GM18526 (cell line): Measurements from ENCODE around the gene PPP3CA.

ENCODE experiments used
- POLR2A ChIP-seq: IDR thresholded peaks from 3 replicates; pipeline ENCODE4 v1.6.1; 2011; ENCODE audit not compliant: insufficient read length; ENCODE audit errors: extremely low read depth

Gene PPP3CA

DNA sequence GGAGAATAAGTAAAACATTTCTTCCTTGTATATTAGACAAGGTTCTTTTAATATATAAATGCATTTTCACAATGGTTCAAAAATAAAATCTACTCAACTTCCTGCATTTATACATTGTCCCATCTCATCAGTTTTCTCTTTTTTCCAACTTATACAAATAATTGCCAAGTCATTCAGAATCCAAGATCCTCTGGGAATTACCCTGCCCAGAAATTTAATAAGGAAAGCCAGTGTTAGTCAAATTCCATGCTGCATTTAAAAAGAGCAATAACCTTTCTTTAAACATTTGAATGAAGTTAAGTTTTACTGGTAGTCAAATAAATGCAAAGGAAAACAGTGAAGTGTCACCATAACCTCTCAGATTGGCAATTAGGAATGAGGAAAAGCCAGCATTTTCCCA lies 357.9 kb downstream of the PPP3CA start:
- no peak for TF ChIP-seq POLR2A

DNA sequence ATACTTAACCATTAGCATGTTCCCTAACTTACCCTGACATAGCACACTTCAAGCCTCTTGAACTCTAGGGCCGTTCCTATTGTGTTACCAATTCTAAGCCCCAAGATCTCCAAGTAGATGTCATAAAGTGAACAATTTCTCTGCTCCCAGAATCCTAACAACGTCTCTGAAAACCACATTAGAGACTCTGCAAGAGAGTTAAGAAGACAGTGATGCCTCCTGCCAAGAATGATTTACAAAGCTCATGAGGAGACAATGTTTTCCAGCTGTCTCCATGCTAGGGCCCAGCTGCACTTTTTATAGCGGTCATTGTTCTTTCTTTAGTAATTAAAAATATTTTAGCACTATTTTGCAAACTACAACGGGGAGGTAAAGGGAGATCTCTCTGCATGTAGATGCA lies 358.4 kb downstream of the PPP3CA start:
- no peak for TF ChIP-seq POLR2A

DNA sequence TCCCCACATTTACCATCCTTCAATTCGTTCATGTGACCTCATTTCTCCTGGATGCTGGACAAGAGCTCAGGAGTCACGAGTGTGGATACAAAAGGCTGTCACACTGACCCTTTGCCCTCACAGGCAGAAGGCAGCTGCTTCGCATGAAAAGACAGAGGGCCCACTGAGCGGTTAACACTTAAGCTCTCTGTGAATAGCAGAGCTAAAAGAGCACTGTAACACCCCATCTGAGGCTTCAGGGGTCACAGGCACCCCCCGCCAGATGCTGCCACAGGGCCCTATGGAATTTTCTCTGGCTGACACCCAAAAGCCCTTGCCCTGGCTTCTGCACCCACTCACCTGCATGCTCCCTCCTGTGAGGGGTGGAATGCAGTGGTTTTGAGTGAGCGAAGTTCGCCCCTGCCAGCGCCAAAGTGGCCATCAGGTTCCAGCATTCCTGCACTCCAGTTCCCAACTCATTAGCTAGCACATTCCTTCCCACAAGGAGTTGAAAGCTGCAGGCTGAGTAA lies 360.9 kb downstream of the PPP3CA start:
- TF ChIP-seq POLR2A: no peak

DNA sequence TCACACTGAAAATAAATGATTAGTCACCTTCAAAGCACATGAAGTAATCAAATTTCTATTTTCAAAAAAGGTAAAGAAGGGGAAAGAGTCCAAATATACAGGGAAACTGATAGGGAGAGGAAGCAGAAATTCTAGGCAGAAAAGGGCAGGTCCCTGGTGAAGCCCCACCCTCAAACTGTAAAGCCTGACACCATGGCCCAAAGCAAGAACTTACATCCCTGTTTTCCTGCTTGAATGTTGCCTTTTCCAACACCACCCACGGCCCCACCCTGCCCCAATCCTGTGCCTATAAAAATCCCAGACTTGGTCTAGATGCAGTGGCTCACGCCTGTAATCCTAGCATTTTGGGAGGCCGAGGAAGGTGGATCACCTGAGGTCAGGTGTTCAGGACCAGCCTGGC lies 361.8 kb downstream of the PPP3CA start:
- TF ChIP-seq POLR2A: no peak

DNA sequence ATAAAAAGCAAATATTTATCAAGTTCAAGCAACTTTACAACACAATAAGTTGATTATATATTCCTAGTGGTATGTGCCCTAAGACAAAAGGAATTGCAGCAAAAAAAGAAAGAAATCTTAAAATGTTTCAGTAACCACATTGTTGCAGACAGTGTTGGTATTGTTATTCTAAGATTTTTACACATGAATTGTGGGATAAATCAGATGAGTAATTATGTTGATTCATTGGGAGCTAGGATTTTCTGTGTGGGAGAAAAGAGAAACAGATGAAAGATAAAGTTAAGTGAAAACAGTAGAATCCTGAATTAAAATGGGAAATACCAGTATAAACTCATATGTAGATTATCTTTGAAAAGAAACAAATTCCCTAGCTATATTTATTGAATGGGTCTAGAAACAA lies 362.4 kb downstream of the PPP3CA start:
- TF ChIP-seq POLR2A: no peak

DNA sequence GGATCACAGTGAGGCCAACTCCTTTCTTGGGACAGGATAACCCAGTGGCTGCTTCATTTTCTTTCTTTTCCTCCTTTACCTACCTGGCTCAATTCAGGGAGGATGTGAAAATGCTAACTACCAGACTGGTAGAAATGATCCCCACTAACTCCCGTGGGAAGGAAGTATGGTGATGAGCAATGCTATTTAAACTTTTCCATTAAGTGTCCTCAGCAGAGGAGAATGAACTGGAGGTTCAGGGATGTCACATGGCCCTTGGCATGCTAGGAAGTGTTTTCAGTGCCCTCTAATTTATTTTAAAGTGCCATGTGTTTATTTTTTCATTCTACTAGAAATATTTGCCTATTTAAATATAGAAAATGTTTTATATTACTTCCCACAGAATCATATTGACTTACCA lies 363.9 kb downstream of the PPP3CA start:
- TF ChIP-seq POLR2A: no peak

DNA sequence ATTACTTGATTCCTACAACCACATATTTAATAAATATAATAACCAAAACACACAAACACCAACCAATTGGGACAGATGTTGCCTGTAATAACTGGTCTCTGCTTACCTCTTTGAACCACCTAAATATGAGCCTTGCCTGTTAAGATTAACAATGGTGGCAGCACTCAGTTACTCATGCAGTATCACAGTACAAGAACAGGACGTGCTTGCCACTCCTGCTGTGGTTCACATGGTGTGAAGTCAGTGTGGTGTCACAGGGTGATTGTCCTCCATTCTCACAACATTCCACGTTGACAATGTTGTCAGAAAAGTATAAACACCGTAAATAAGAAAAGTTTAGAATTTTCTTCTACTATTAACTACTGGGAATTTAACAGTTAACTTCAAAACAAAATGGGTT lies 365.0 kb downstream of the PPP3CA start:
- no peak for TF ChIP-seq POLR2A

DNA sequence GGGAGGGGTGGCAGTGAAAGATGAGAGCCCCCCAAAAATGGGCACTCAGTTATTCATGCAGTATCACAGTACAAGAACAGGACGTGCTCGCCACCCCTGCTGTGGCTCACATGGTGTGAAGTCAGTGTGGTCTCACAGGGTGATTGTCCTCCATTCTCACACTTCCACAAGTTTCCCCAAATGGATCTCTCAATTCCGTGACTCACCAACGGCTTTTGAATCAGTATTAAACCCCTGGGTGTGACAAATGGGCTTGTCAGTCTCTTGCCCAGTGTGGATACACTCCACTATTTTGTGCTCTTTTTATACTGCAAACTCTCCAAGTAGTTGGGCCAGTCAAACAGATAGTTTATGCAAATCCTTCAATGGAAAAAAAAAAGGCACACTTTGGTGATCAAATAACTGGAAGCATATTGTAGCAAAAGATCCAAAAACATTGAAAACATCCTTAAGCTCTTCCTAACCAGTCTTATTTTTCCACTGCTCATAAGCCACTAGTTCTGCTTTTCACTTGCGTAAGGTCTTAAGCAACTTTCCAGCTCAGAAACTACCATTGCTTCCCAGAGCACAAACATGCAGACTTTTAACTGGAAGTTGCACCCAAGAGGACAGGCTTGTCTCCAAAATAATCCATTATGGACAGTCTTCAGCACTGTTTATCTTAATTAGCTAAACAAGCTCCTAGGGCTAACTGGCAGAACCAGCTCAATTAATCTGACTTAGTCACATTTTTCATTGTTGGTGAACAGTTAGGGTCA lies 365.7 kb downstream of the PPP3CA start:
- TF ChIP-seq POLR2A: no peak

DNA sequence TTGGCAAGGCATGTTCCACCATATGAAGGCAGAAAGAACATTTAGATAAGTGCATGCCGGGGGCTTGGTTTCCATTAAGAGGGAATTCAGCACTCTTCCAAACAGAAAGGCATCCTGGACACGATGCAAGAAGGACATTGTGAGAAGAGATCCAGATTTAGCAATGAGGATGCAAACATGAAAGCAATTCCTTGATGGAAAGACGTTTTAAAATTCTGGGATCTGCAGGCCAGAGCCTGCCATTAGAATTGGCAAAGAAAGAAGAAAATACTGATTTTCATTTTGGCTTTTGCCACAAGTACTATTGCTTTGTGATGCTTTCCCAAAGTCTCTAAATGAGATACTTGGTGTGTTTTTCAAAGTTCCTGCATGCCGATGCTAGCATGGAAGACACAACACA lies 367.6 kb downstream of the PPP3CA start:
- no peak for TF ChIP-seq POLR2A

DNA sequence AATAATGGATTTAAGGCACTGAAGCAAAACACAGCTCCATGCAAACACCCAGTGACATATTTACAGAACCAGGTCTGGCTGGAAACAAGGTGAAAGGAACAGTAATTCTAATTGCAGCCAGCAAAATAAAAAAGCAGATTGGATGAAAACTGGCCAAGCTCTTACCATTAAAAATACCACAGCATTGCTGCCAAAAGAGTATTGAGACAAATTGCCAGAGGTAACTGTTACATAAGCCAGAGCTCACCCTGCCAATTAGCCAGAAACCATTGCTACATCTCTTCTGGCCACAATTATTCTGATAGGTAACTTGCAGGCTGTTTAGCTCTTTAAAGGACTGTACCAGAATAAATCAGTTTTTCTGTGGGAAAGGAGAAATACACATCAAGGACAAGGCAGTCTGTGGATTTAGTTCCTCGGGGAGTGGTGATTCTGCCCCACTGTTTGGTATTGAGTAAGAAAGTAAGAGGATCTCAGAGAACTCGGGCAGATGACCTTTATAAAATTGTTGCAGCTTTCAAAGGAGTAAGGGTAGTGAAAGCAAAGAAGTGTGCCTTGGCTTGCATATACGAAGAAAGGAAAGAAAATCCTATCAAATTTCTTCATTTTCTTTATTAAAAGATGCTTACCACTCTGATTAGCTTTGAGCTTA lies 369.5 kb downstream of the PPP3CA start:
- TF ChIP-seq POLR2A: no peak

DNA sequence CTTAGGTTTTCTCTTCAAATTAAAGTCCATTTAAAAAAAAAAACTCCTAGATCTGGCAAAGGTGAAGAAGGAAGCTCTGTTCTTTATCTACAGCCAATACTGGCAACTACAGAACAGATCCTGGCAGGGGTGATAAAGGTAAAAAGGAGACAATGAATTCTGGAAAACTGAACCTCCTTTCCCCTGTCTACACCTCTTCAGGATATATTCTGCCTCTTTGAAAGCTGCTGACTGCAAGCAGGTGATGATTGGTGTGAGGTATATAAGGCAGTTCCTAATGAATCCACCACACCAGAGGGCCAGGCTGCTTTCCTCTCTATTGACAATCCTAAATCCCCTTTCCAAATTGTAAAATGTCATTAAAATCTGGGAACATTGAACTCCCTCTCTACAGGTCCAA lies 370.1 kb downstream of the PPP3CA start:
- TF ChIP-seq POLR2A: no peak
